Inflammatory macrophage (primary cell): ENCODE data around the gene PLBD1.
A peak's percentile ranks its signal among the peaks of the same experiment; 100 is the strongest.

Source experiments
- DNase-seq, 2 donors: peaks; one replicate each; pipeline ENCODE4 v3.0.0-alpha.2; 2020 to 2022

PLBD1 gene

DNA sequence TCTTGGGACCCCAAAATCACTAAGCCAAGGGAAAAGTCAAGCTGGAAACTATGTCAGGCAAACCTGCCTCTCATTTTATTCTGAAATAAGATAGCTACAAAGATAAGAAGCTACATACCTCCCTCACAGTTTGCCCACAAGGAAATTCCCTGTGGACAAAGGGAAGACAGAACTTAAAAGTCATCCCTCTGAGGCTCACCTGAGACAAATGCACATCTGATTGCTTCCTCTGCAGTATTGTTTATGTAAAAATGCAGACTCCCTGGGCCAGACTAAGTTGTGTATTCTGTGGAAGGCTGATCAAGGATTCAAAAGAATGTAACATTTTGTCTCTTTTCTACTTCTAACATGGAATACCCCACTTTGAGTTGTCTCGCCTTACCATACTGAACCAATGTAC lies 2.5 kb upstream of the PLBD1 start:
- DNase-seq, result no peak

DNA sequence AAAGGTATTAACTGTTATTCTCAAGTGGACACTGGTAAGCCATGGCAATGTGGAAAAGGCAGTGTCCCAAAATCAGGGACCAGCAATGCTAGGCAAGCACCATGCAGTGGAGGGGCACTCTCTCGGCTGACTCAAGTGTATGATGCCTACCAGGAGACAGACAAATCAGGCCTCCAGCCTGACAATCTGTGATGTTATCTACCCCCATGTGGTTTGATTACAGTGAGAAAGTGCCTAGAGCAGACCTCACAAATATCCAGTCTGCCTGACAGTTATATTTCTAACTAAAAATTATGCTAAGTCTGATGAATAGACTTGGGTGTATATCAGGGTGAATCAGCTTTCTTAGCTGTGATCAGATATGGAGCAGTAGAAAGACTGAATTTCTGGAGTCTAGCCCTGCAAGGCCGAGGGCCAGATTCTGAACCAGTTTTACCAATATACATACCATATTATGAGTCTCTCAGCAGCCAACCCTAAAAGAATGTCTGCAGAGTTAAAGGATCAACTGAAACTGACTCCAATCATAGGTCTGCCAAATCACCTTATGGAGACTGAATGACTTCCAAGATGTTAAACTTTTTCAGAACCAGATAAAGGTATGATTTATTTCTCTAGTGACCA lies 3.2 kb downstream of the PLBD1 start:
- no peak for DNase-seq

DNA sequence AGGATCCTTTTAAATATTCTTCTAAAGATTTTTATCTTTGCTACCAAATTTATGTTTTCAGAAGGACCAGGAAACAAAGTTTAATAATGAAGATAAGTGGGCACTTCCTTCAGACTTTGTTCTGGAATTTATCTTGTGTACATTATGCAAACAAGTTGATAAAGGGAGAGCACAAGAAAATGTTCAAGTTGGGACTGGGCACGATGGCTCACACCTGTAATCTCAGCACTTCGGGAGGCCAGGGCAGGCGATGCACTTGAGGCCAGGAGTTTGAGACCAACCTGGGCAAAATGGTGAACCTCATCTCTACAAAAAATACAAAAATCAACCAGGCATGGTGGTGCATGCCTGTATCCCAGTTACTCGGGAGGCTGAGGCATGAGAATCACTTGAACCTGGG lies 4.6 kb downstream of the PLBD1 start:
- DNase-seq, result no peak

DNA sequence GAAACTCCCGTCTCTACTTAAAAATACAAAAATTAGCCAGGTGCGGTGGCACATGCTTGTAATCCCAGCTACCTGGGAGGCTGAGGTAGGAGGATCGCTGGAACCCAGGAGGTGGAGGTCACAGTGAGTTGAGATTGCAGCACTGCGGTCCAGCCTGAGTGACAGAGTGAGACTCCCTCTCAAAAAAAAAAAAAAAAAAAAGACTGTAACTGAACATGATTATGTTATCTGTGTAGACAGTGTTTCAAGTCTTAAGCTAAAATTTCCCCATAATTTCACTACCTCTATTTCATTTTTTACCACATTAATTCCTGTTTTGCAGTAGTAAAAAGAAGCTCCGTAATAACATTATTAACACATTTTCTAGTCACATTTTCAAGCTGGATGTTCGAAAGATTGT lies 5.4 kb downstream of the PLBD1 start:
- peak; percentile 58 to 94 for DNase-seq

DNA sequence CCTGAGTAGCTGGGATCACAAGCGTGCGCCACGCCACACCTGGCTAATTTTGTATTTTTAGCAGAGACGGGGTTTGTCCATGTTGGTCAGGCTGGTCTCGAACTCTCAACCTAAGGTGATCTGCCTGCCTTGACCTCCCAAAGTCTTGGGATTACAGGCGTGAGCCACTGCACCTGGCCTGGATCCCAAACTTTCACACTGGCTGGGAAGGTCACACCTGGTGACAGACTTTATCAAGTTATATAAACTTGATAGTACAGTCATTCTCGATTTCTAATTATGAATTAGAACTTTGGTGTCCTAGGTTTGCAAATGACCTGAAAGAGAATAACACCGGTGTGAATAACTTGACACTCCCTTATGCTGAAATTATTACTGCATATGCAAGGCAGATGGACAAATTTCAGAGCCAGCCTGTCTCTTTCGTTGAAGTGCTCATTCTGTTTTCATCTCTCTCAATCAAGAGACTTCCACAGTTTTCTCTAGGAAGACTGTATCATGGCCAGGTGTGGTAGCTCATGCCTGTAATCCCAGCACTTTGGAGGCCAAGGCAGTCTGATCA lies 5.9 kb downstream of the PLBD1 start:
- no peak for DNase-seq

DNA sequence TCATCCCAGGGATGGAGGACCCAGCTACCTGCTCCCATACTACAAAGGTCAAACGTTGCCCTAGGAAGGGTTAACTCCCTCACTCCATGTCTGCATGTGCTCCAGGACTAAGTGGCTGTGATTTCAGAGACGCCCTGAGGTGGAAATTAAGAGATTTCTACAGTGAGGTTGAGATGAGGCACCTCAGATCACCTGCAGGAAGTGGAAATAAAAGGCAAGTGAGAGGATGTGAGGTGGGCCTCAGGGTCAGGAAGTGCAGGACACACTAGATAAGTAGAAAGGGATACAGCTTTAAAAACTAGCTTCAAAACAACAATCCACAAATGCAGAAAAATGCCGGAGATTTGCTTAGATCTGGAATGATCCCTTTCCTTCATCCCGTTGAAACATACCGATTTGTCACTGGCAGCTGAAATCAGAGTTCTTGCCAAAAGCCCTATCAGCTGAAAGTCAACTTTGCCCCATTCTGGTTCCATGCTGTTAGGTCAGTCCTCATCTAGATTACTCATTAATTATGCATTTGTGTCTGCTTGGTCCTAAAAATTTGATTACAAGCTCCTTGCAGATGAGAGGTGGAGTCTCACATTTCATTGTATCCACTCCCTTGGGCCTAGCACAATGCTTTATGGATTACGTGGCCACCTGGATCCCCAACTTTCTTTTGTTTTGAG lies 6.6 kb downstream of the PLBD1 start:
- no peak for DNase-seq

DNA sequence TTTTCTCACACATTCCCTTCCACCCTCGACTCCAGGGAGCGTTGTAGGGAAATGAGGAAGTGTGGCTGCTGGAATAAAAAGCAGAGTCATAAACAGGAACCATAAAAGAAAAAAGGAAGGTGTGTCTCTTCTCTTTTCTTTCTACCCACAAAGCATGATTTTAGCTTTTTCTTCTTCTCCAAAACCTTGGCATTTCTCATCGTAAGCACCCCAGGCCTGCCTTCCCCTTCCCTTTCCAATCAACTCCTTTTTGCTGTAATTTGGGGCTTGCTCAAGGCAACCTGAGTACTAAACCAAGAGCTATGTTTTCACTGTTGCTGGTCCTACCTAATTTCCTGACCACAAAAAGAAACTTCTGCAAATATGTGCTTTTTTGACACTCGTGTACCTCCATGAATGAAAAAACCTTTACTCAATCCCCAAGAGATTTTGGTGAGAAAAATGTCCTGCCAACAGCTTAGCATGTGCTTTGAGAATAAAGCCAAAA lies 9.2 kb downstream of the PLBD1 start:
- DNase-seq, result peak; percentile 54 to 80

DNA sequence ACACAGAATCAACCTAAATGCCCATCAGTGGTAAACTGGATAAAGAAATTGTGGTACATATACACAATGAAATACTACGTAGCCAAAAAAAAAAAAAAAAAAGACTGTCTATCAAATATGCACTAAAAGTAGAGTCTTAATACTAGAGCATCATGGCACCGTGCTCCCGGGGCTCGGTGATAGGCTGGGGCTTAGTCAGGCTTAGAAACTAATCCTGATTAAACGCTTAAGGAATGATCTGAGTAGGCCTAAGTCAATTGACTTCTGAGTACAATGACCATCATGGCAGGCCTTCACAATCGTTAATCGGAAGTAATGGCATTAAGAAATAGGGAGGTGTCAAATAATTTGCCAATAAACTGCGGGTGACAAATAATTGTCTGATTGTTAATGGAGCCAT lies 9.7 kb downstream of the PLBD1 start:
- DNase-seq, result no peak

DNA sequence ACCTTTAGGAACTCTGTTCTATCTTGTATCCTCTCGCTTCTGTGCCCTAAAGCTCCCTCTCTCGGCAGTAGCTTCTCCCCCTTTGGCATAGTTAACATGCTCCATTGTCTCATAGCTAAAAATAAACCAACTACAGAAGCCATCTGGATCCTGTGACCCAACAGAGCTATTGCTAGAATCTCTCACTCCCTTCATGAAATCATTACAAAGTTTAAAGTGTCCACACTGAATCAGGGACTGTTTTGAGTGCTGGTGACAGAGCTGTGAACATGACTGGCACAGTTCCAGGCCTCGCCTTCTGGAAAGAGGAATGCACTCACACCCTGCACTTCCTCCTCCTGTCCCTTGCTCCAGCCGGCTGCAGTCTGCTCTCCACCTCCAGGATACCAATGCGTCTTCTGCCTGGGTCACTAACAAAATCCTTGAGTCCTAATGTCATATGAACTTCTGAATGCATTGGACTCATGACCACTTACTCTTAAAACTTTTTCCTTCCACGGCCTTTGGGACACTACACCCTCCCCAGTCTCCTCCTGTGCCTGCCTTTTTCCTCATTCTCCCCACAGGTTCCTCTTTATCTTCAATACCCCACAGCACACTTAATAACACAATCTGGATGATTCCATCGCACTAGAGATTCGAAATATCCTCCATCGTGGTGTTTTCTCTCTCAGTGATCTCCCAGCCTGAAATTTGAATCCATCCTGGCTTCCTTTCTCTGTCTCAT lies 13.2 kb downstream of the PLBD1 start:
- DNase-seq, result peak; percentile 97 to 98

DNA sequence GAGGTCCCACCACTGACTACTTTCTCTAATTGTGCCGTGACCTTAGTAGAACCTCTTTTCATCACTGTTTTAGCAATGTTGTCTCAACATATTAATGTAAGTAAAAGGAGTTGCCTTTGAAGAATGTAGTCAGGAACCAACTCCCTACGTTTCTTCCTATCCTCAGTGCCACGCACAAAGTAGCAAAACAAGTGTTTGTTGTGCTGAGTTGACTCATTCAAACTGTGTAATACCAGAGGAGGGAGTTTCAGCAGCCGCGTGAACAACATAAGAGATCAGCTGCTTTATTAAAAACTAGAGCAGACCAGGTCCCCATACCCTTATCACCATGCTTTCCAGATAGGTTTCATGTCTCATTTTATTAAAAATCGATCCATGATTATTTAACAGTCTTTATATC lies 19.1 kb downstream of the PLBD1 start:
- no peak for DNase-seq

DNA sequence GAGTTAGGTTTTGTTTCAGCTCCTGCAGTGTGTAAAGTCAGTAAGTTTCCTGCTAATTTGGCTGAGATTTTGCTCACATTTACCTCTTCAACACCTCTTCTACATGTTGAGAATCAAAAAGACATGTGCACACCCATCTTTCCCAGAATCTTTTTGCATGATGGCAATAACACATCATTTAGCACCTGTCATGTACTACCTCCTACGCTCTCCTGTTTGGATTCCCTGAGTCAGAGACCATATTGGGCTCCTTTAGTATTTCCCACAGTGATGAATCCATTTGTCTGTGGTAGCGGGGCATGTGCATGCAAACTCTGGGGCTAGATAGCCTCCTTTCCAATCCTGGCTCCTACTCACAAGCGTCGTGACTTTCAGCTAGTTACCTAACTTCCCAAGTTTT lies 20.1 kb downstream of the PLBD1 start:
- DNase-seq, result no peak

DNA sequence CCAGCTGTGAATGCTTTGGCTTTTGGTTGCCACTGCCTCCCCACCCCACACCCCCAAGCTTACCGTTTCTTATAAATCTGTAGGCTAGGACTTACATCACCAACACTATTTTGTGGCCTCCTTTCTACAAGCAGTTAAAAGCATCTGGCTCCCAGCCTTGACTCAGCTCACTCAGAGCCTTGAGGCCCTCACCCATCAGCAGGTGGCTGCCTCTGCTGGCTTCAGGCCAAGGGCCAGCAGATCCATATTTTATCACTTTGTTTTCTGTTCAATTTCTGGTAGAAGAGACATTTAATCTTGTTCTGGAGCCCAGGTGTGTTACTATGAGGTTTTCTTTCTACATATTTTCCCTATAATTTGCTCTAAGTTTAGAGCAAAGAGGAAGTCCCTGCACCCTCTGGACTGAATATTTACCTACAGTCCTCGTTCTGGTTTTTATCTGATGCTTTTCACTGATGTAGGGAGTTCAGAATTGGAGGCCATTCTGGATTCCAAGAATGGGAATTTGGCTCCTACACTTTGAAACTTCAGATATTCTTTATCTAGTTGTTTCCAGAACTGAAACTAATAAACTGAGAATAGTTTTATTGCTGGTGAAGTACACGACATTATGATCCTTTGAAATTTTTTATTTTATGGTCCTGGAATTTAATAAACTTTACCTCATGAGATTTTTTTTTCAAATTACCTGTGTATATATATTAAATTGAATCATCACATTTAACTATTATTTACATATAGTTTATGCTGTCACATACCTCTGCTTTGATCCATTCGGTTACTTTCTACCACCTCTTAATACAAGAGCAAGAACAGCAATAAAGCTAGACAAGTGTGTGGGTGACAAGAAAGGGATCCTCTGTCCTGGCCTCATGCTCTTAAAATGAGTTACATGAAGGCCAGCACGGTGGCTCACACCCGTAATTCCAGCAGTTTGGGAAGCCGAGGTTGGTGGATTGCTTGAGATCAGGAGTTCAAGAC lies 22.2 kb downstream of the PLBD1 start:
- no peak for DNase-seq

DNA sequence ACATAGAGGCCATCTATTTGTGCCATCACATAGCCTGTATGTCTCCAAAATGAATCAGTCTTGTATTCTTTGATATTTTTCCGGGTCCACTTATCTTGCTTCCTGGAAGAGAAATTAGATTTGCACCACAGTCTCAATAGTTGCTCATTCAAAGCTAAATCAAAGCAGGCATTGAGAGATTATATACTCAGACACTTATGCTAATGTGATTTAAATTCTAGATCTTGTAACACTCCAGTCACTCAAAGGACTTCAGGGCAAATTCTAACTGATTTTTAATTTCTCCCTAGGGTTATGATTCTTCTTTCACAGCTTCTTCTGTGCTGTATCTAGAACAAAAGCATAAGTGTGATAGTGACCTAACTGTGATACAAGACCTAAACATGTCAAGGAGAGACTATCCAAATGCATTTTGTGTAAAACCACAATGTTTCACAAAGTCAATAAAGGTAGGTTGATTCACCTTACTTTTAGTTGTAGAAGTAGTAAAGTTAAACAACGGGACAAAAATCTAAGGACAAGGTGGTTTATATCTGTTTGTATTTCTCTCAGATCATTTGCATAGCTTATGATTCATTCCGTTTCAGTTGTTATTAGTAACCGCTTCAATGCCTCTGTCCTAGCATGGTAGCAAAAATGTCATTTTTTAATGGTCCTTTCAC lies 26.8 kb downstream of the PLBD1 start:
- no peak for DNase-seq

DNA sequence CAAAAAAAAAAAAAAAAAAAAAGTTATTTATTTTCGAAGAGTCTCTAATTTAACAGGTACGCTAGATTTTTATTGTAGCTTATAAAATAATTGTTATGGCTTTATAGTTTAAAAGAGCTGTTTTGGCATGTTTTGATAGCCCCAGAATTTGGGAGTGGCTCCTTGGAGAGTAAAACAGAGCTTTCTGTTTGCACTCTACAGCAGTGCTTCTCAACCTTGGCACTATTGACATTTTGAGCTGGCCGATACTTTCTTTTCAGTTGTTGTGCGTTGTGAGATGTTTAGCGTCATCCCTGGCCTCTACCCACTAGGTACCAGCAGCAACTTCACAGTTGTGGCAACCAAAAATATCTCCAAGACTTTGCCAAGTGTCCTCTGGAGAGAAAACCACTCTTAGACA lies 30.6 kb downstream of the PLBD1 start:
- DNase-seq, result no peak

DNA sequence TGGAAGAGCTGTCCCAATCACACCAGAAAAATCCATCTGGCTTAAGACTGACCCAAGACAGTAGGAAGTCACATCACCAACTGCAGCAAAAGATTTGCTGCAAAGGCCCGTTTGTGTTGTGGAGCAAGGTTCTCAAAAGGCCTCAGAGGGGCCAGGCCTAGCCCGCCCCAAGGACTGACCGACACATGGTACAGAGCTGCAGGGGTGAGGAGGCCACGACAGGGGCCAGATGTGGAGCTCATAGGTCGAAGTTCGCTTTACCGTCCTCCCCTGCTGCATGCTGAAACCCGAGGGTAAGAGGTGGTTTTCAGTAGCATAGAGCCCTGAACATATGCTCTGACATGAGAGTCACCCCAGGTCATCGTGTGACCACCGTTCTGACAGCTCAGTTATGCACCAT lies 35.5 kb downstream of the PLBD1 start:
- no peak for DNase-seq

DNA sequence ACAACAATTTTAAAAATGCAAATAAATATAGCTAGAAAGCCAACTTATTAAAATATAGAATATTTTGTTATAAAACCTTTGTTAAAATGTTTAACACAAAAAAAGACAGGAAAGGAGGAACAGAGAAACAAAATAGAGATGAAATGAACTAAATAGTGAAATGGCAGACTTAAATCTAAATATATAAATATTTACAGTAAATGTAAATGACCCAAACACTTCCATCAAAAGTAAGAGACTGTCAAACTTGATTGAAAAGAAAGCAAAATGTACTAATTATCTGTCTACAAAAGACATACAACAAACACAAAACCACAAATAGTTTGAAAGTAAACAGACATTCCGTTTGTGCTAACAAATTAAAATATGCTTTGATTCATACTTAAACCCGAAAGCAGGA lies 41.7 kb downstream of the PLBD1 start:
- DNase-seq, result no peak

DNA sequence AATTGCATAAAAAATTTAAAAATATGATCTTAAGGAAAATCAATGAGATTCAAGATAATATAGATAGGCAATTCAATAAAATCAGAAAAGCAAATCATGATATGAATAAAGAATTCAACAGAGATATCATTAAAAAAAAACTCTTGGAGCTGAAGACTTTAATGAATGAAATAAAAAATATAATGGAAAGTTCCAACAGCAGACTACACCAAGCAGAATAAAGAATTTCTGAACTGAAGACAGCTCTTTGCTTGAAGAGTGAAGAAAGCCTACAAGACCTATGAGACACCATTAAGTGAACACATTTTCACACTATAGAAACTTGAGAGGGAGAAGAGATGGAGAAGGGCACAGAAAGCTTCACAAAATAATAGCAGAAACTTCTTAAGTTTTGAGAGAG lies 45.9 kb downstream of the PLBD1 start:
- DNase-seq, result no peak

DNA sequence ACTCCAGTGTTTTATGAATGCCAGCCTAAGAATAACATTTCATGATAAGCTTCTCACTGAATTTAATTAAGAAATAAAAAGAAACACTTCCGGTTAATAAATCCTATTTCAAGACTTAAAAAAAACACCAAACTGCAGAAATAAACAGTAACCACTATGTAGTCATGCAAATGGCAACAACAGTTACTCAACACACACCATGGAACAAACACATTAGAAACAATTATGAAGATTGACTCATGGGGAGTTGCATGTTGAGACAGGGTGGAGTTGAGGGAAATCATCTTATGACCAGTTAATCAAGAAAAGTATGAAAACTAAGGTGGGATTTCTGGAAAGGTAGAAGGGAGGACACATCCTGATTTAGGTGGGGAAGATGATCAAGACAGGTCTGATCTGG lies 52.7 kb downstream of the PLBD1 start:
- DNase-seq, result peak in 1 of 2 donors; percentile 15

DNA sequence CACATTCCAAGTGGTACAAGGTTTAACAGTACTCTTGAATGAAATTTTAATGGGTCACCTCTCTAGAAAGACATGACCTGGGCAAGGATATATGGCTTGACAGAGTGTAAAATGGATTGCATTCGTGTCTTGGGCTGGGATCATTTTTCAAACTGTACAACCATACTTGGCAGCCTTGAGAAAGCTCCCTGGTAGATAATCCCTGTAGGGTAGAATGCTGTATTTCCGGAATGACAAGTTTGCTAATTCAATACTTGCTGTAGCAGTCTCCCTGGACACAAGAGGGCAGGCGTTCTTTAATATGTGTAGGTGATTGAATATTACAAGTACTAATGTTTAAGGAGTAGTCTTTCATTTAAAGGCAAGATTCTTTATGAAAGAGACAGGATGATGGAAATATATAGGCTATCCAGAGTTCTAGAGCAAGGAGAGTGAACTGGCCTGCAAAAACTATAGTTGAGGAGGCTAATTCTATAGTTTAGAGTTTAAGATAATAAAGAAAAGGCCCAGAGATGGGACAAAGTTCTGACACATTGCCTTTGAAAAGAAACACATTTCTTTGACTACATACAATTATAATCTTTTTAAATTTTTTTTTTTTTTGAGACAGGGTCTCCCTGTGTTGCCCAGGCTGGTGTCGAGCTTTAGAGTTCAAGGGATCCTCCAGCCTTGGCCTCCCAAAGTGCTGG lies 53.4 kb downstream of the PLBD1 start:
- DNase-seq, result peak; percentile 29 to 45

DNA sequence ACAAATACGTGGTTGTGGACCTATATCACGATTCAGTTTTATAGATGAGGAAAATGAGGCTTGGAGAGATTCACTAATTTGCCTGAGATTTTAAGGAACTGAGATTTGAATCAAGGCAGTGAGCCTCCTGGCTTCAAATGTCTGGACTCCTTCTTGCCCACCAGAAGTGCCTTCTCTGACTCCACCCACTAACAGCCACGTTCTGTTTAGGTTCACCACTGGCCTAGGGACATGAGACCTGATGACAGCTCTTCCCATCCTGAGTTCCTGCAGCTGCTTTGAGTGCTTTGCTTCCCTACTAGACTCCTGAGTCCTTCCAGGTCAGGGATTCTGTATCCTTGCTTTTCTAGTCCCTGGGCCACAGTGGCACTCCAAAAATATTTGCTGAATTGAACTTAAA lies 57.1 kb downstream of the PLBD1 start:
- DNase-seq, result no peak
